Measurements from ENCODE around the gene EVX2. TPM values are rescaled to one million over a fixed set of nuclear protein-coding genes. Genes with fewer than 3 reads are reported as not detected.

EVX2 gene
- polyA plus RNA-seq, 1 experiment = not detected

GRCh38 chr2:176088048-176088936, 4.5 kb upstream of the EVX2 start:
- peaks cover 13% of the 10 kb centered on the region; the same call in 1 of the 2 replicates for H3K9me3 ChIP-seq (ENCODE audit: control insufficient read depth, insufficient read depth, low read length)
- no peak overlapping the region for H3K27ac ChIP-seq (ENCODE audit: low read depth, low read length)
- DNase-seq (ENCODE audit: low read depth, low spot score) = no peak
- CTCF ChIA-PET = interaction anchor here (0.6 to 3.2 kb wide), 7 partner anchors 9 to 837 kb away, joined by 4 to 65 read pairs (median 6); no protein-coding TSS in a partner anchor
- POLR2A ChIA-PET = no interaction called here
- peaks cover 79% of the 10 kb centered on the region for H3K27me3 ChIP-seq (ENCODE audit: control insufficient read depth, insufficient read depth, low read length)
- peak; percentile 76 for TF ChIP-seq CTCF (IDR thresholded peaks at IDR 0.05; ENCODE audit: low read depth, low read length)
- H3K4me3 ChIP-seq (ENCODE audit: low read depth, low read length) = peak overlapping the region; percentile 45

GRCh38 chr2:176087330-176088047, 3.7 kb upstream of the EVX2 start:
- DNase-seq (ENCODE audit: low read depth, low spot score) = no peak
- ChIA-PET CTCF (interaction anchor here (0.6 to 3.2 kb wide), 5 partner anchors 10 to 429 kb away, joined by 4 to 65 read pairs (median 8); no protein-coding TSS in a partner anchor), POLR2A (no interaction called here)
- no peak for TF ChIP-seq CTCF (IDR thresholded peaks at IDR 0.05; ENCODE audit: low read depth, low read length)
- H3K27me3 ChIP-seq (ENCODE audit: control insufficient read depth, insufficient read depth, low read length) = peaks cover 81% of the 10 kb centered on the region
- H3K4me3 ChIP-seq (ENCODE audit: low read depth, low read length) = no peak overlapping the region
- peaks cover 19% of the 10 kb centered on the region; the same call in 1 of the 2 replicates for H3K9me3 ChIP-seq (ENCODE audit: control insufficient read depth, insufficient read depth, low read length)
- H3K27ac ChIP-seq (ENCODE audit: low read depth, low read length) = no peak overlapping the region

GRCh38 chr2:176085861-176086771, 2.4 kb upstream of the EVX2 start:
- no peak for DNase-seq (ENCODE audit: low read depth, low spot score)
- H3K9me3 ChIP-seq (ENCODE audit: control insufficient read depth, insufficient read depth, low read length) = peaks cover 28% of the 10 kb centered on the region
- TF ChIP-seq CTCF (IDR thresholded peaks at IDR 0.05; ENCODE audit: low read depth, low read length) = peak; percentile 47

GRCh38 chr2:176085120-176085788, 1.5 kb upstream of the EVX2 start:
- H3K9me3 ChIP-seq (ENCODE audit: control insufficient read depth, insufficient read depth, low read length) = peaks cover 35% of the 10 kb centered on the region
- peaks cover 85% of the 10 kb centered on the region for H3K27me3 ChIP-seq (ENCODE audit: control insufficient read depth, insufficient read depth, low read length)
- H3K4me3 ChIP-seq (ENCODE audit: low read depth, low read length) = no peak overlapping the region
- H3K27ac ChIP-seq (ENCODE audit: low read depth, low read length) = no peak overlapping the region
- POLR2A ChIA-PET = no interaction called here
- no peak for TF ChIP-seq CTCF (IDR thresholded peaks at IDR 0.05; ENCODE audit: low read depth, low read length)
- CTCF ChIA-PET = interaction anchor here (0.8 to 2.1 kb wide), 6 partner anchors 11 to 834 kb away, joined by 3 to 28 read pairs (median 4); no protein-coding TSS in a partner anchor
- DNase-seq (ENCODE audit: low read depth, low spot score) = no peak

More at GRCh38 chr2:176085861-176086771, 2.4 kb upstream of the EVX2 start:
- POLR2A ChIA-PET = no interaction called here
- Histone ChIP-seq H3K27ac (ENCODE audit: low read depth, low read length) (no peak overlapping the region), H3K27me3 (ENCODE audit: control insufficient read depth, insufficient read depth, low read length) (peaks cover 84% of the 10 kb centered on the region), H3K4me3 (ENCODE audit: low read depth, low read length) (no peak overlapping the region)
- CTCF ChIA-PET = interaction anchor here (0.8 to 2.1 kb wide), 5 partner anchors 397 to 835 kb away, joined by 3 to 28 read pairs (median 4); no protein-coding TSS in a partner anchor
